Occipital lobe (tissue), 3 donors: ENCODE data around the gene FGF18. TPM values are rescaled to one million over a fixed set of nuclear protein-coding genes. Genes with fewer than 3 reads are reported as not detected.
"Not testable (repeated sequence)": the region's sequence is repeated elsewhere in the genome, so short reads cannot be mapped to it uniquely, and the experiment has no call there.

Source experiments
- DNase-seq: peaks from one replicate; lab custom pipeline; 2025; lab: John Stamatoyannopoulos, UW
- small RNA-seq: library from RNA; depleted of rRNA; stranded (forward); fragments of <200 nt; gene quantifications from one replicate; pipeline ENCODE3, GENCODE V24; 2014
- total RNA-seq: library from RNA; depleted of rRNA; stranded (reverse); fragments of >200 nt; gene quantifications from one replicate; pipeline ENCODE4 v1.2.3, GENCODE V29; 2014

The FGF18 gene
- total RNA-seq, 1 donor from 2014 or later: 0.62 TPM

DNA sequence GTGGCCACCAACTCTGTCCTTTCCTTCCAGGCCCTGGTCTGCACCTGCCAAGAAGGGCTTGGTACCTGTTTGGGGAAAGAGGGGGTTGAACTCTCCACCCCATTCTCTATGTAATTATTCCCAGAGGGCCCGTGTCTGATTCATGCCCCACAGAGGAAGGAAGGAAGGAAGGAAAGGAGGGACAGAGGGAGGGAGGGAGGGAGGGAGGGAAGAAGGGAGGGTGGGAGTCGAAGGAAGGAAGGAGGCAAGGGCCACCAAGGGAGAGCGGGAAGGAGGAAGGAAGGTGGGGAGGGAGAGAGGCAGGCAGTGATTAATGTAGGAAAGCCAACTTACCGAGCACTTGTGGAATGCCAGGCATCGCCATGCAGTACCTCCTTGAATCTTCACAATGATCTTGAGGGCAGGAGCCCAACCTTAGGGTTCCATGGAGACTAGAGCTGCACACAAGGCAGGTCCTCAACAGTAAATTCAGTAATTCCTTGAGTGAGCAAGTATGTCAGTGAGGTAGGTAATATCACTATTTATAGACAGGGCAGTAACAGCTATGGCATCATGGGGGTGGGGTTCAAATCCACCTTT lies 75.8 kb downstream of the FGF18 start:
- no peak for DNase-seq

DNA sequence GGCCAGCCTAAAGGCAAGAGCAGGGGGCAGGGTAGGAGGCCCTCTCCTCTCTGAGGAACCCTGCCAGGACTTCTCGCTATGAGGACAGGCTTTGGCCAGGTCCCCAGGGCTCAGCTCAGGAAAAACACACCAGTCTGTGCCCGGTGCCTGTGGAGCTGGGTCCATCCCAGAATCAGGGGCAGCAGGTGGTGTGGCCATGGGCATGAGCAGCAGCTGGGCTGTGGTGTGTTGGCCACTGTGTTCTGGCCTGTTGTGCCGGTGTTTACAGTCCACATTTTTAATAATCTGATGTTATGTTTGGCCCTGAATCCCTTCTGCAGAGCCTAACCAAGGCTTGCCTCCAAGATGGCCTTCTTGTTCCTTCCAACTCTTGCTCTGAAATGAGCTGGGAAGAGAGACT lies 77.0 kb downstream of the FGF18 start:
- DNase-seq: no peak

DNA sequence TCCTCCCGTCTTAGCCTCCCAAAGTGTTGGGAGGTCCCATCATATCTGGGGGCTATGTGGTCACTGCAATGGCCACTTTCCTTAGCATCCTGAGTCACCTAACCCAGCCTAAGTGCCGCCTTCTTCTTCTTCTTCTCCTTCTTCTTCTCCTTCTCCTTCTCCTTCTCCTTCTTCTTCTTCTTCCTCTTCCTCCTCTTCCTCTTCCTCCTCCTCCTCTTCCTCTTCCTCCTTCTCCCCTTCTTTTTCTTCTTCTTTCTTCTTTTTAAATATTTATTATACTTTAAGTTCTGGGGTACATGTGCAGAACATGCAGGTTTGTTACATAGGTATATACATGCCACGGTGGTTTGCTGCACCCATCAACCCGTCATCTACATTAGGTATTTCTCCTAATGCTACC lies 78.0 kb downstream of the FGF18 start:
- not testable (repeated sequence) for DNase-seq

DNA sequence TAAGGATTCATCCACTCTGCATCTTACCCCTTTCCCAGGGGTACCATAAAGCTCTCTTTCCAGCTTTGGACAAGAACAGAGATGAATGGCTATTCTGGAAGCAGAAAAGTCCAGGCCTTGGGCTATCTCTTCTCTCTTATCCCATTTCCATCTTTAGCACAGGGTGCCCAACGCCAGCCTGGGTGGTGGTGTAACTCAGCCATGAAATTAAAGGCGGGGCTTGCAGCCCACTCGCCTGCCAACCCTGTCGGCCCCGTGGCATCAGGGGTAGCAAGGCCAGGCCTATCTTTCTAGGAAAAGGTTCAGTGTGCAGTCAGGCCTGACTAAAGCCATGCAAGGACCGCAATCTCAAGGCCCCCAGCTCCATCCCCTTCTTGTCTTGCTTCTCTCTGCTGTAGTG lies 78.7 kb downstream of the FGF18 start:
- no peak for DNase-seq

DNA sequence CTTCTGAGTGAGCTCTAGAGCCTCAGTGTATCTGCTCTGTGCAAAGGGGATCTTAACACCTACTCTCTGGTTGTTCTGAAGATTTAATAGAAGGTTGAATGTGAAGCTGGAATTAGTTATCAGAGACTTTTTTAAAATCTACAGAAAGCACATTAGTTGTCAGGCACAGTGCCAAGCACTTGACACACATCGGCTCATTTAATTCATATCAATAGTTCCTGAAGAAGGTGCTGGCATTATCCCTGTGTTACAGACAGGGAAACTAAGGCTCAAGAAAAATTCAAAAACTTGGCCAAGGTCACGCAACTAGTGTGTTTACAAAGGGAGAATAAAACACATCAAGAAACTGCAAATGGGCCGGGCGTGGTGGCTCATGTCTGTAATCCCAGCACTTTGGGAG lies 80.2 kb downstream of the FGF18 start:
- no peak for DNase-seq

- DNase-seq: no peak
Observed at GRCh38 chr5:171505473-171506043, 86.1 kb downstream of the FGF18 start.

DNA sequence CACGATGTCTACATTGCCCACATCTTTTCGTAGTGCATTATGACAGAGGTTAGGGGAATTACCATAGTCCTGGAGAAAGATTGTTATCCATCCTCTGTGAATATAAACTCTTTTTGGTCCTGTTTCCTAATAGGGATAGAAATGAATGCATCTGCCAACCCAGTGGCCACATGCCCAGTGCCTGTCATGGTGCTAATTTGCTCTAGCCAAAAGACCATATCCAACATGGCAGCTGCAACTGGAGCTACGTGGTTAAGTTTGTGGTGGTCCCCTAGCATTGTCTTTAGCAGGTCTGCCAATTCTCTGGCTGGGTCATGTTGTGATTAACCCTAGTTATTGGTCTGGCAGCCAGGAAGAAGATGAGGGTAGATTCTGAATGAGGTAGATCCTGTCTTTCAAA lies 87.5 kb downstream of the FGF18 start:
- no peak for DNase-seq

Small RNA genes within 50 kb of the gene (small RNA-seq; reads per million reads assigned to genes)
- 1.0 reads per million, percentile 74 among the genes with 10 or more reads in this experiment for gene MIR3912

Other genes starting within 250 kb of the FGF18 start
- not detected for gene TLX3, start 110.4 kb upstream of the FGF18 start, total RNA-seq
- 412 TPM for gene NPM1, start 31.8 kb upstream of the FGF18 start, total RNA-seq